Ectodermal cell (in vitro differentiated cells): ENCODE results near the gene CCNO.
A peak's percentile ranks its signal among the peaks of the same experiment; 100 is the strongest.

Experiments used
- H3K27ac ChIP-seq: 2 replicates; pipeline ENCODE4 v1.7.0; 2013; ENCODE audit warnings: mild to moderate bottlenecking, low read depth, low read length; ENCODE audit not compliant: insufficient read depth, poor library complexity, severe bottlenecking
- H3K27me3 ChIP-seq: 2 replicates; pipeline ENCODE4 v1.7.0; 2013; ENCODE audit warnings: mild to moderate bottlenecking, low read length; ENCODE audit not compliant: insufficient read depth, control insufficient read depth, poor library complexity, severe bottlenecking
- H3K36me3 ChIP-seq: one replicate; pipeline ENCODE4 v1.7.0; 2013; ENCODE audit warnings: low read length; ENCODE audit not compliant: control insufficient read depth, insufficient read depth
- H3K4me1 ChIP-seq: one replicate; pipeline ENCODE4 v1.7.0; 2013; ENCODE audit warnings: low read length; ENCODE audit not compliant: control insufficient read depth, insufficient read depth
- H3K4me3 ChIP-seq: 2 replicates; pipeline ENCODE4 v1.7.0; 2013; ENCODE audit warnings: low read depth, low read length, control low read depth; ENCODE audit not compliant: insufficient read depth
- H3K9me3 ChIP-seq: 2 replicates; pipeline ENCODE4 v1.7.0; 2013; ENCODE audit warnings: mild to moderate bottlenecking, low read length, moderate library complexity; ENCODE audit not compliant: control insufficient read depth
- WGBS, 2 experiments: methylation state at CpG; one replicate each; pipeline ENCODE4 v1.1.7; 2013; ENCODE audit warnings: missing lambda C conversion rate in 2 of 2; 5-methylcytosine and 5-hydroxymethylcytosine counted together

The CCNO gene

DNA sequence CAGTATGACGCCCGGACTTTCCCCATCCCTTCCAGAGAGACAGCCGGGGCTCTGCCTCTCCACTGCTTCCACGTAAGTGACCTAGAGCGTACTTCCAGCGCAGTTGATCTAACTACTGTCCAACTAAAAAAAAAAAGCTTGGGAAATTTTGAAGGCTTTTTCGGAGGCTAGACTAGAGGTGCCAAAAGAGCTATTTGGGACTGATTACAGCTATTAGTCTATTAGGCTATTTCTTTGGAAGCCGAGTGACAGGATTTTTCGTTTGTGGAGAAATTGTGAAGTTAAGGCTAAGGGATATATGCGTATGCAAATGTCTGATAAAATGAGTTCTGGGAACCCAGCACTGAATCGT, 1.5 kb downstream of the CCNO start:
- Histone ChIP-seq H3K4me1 (peaks cover 11% of the 10 kb centered on the region), H3K27me3 (peaks cover 99% of the 10 kb centered on the region), H3K4me3 (no peak overlapping the region), H3K9me3 (no peaks in the 10 kb centered on the region), H3K36me3 (no peaks in the 10 kb centered on the region), H3K27ac (no peak overlapping the region)
- 4 to 6% methylated on average over 11 of the region's 11 CpGs for WGBS, 2 experiments

DNA sequence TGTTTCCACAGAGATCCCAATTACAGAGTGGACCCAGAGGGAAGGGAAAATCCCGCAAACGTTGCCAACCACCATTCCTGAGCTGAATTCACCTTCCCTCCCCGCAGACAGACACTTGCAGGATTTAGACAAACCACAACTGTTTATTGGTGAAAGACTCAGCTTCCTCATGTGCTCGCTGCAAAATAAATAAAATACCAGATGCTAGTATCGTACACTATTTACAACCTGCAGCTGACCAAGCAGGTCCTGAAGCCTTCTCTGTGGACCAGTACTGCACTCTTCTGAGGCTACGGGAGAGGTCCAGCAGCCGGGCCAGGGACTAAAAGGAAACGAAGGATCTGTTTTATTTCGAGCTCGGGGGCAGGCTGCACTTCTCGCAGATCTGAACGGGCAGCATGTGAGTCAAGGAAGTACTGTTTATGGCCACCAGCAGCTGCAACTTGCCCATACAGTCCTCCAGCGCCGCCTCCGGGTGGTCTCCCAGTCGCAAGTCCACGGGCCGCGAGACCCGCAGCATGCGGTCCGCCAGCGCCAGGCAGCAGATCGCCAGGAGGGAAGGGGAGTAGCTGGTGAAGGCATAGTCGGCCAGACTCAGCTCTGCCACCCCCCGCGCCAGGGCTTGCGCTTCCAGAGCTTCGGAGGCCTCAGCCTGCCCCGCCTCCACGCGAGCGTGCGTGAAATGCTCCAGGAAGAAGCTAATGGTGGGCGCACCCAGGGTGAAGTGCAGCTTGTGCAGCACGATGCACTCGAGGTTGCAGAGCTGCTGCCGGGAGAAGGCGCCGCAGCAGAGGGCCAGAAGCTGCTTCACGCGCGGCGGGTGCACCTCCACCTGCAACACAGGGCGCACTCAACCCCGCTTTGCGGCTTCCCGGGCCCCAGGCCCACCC, 2.1 kb downstream of the CCNO start:
- no peaks in the 10 kb centered on the region for H3K36me3 ChIP-seq
- WGBS, 2 experiments, result 6 to 7% methylated on average over 48 of the region's 48 CpGs
- H3K4me3 ChIP-seq, result no peak overlapping the region
- no peaks in the 10 kb centered on the region for H3K9me3 ChIP-seq
- peaks cover 11% of the 10 kb centered on the region for H3K4me1 ChIP-seq
- peaks cover 99% of the 10 kb centered on the region for H3K27me3 ChIP-seq
- H3K27ac ChIP-seq, result no peak overlapping the region

DNA sequence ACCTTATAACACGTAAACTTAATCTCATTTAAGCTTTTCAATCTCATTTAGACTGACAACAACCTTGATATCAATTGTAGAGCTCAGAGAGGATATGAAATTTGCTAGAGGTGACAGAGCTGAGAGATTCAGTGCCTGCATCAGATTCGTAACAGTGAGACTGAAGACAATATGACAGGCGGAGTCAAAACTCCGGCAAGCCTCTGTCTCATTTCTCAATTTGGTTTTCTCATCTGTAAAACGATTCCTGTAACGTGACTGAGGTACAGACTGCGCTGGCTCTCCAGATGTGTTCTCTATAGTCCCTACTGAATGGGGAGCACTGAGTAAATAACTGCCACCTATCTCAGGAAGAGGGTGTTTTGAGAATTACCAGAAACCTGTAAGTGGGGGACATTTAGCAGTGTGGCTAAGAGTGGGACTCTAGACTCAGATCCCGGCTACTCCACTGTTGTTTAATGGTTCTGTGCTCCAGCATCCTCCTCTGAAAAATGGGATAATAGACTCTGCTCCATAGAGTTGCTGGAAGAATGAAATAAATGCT, 3.2 kb downstream of the CCNO start:
- no peaks in the 10 kb centered on the region for H3K9me3 ChIP-seq
- no peak overlapping the region for H3K27ac ChIP-seq
- no peak overlapping the region for H3K4me3 ChIP-seq
- peaks cover 100% of the 10 kb centered on the region for H3K27me3 ChIP-seq
- peaks cover 11% of the 10 kb centered on the region for H3K4me1 ChIP-seq
- H3K36me3 ChIP-seq, result no peaks in the 10 kb centered on the region
- 52 to 56% methylated on average over 8 of the region's 8 CpGs for WGBS, 2 experiments

DNA sequence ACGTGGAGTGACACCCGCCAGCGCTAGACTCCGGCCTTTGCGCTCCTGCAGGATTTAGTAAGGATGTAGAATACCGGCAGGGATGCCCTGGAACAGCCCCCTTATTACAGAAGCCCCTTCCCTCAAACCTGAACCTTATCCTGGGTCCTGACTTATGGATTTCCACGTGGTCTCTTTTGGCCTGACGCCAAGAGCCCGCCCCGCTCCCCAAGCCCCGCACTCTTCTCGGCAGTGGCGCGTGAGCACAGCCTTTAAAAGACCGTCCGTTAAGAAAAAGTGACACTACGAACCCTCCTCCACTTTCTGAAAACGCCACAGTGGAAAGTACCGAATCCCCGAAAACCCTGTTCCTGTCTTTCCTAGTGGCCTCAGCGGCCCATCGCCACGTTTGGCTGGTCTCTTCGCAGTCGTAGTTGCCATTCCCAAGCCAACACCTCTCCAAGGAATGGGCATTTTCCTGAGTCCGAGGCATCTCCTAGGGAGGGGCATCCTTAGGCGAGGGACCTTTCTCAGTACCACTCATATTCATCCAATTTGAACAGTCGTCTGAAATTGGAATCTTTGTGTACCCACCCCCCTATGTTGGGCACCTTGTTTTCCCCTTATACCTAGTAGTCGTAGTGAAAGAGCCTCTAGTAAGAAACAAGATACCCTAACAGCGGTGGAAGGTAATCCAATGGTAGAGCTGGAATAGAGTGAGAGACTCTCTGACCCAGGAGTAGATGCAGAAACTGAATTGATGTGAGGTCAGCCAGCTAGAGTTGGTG, 5.6 kb downstream of the CCNO start:
- H3K9me3 ChIP-seq, result no peaks in the 10 kb centered on the region
- no peaks in the 10 kb centered on the region for H3K36me3 ChIP-seq
- peak overlapping the region; percentile 33 for H3K4me3 ChIP-seq
- WGBS, 2 experiments, result 4% methylated on average over 30 of the region's 30 CpGs
- H3K27me3 ChIP-seq, result peaks cover 100% of the 10 kb centered on the region
- no peak overlapping the region for H3K27ac ChIP-seq
- peaks cover 12% of the 10 kb centered on the region for H3K4me1 ChIP-seq

DNA sequence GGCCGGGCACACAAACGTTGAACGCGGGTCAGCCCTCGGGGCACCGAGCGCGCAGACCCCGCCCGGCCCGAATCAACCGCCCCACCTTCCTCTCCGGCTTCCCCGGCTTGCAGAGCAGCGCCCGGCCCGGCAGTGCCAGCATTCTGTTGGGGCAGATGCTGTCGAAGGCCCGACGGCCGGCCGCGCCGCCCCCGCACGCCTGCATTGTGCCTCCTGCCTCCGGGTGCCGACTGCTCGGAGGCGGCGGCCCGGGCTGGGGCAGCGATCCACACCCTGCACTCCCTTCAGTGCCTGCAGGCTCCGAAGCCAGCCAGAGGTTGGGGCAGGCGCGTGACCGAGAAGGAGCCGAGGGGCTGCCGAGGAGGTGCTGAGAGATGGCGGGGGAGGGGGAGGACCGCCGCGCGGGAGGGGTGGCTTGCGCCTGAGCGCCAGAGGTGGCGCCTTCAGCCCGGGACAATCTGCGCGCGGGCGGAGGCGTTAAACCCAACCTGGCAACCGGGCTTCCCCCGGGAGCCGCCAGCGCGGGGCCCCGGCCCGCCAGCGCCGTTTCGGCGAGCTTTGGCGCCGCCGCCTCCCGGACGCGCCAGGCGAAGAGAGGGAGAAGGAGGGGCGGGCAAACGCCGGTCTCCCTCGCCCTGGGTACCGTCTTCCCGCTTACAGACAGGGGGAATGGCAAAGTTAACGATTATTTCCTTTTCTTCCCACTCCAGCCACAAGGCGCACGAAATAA, 6.3 kb downstream of the CCNO start, which contains the start of gene MCIDAS:
TSS of gene MCIDAS (minus strand) at position 382 of the 730 bp plus-strand sequence. CDS start at position 205, 177 bp downstream.
- Histone ChIP-seq H3K36me3 (no peaks in the 10 kb centered on the region), H3K4me3 (peak within 1 kb of the TSS; percentile 33), H3K27ac (no peak within 1 kb of the TSS), H3K4me1 (peaks cover 9% of the 10 kb centered on the region), H3K9me3 (no peaks in the 10 kb centered on the region), H3K27me3 (peaks cover 100% of the 10 kb centered on the region)
- WGBS, 2 experiments, result 1% methylated on average over 80 of the region's 80 CpGs

DNA sequence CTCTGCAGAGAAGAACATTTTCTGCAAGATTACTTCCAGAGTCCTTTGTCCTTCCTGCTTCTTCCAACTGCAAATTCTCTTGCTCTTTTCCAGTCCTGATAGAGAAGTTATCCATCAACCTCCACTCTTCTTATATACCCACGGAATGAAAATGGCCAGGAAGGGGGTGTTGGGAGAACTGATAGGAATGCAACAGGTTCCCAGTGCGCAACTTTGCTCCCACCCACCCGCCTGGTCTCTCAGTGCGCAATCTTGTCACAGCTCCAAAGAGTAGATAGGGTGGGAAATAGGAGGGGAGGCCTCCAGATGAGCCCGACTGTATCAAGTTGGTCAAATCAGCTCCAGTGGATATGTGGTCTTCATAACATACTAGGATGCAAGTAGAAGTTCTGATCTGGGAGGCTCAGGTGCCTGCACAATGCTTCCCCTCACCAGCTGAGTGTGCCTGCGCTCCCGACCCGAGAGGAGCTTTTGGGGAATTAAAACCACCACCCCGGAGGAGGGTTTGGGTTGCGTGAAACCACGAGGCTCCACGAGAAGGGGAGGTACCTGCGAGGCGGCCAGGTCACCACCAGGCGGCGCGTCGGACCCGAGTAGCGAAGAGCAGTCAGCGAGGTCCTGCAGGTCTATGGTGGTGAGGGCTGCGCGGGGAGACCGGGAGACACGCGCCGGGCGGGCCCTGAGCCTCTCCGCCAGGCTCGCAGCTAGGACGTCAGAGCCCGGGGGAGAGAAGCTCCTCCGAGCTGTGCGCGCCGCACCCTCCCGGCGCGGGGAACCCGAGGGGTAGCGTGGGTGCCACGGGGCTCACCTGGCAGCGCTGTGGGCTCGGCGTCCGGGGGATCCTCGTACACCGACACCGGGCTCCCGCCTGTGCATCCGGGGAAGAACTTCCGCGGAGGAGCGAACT, 7.1 kb downstream of the CCNO start:
- WGBS, 2 experiments, result 4 to 5% methylated on average over 53 to 54 of the region's 54 CpGs
- no peaks in the 10 kb centered on the region for H3K9me3 ChIP-seq
- H3K36me3 ChIP-seq, result no peaks in the 10 kb centered on the region
- H3K27me3 ChIP-seq, result peaks cover 100% of the 10 kb centered on the region
- peaks cover 6% of the 10 kb centered on the region for H3K4me1 ChIP-seq
- H3K4me3 ChIP-seq, result peak overlapping the region; percentile 33
- no peak overlapping the region for H3K27ac ChIP-seq

DNA sequence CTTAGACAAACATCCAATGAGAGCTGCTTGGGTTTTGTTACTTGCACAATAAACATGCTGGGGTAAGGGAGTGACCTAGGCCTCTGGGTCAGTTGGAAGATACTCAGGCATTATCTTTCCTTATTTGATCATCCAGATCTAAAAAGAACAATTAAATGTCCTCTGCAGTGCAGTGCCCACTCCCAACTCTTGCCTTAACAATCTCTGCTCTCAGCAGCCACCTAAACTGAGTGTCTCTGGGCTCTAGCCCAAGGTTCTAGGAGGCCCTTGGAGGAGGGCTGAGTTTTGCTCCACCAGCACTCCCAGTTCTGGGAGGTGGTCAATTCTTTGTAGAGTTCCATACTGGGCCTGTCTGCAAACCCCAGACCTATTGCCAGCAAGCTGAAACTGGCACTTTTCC, 8.1 kb downstream of the CCNO start:
- no peak overlapping the region for H3K4me3 ChIP-seq
- no peaks in the 10 kb centered on the region for H3K9me3 ChIP-seq
- peaks cover 100% of the 10 kb centered on the region for H3K27me3 ChIP-seq
- no peaks in the 10 kb centered on the region for H3K36me3 ChIP-seq
- H3K4me1 ChIP-seq, result peaks cover 6% of the 10 kb centered on the region
- no peak overlapping the region for H3K27ac ChIP-seq

DNA sequence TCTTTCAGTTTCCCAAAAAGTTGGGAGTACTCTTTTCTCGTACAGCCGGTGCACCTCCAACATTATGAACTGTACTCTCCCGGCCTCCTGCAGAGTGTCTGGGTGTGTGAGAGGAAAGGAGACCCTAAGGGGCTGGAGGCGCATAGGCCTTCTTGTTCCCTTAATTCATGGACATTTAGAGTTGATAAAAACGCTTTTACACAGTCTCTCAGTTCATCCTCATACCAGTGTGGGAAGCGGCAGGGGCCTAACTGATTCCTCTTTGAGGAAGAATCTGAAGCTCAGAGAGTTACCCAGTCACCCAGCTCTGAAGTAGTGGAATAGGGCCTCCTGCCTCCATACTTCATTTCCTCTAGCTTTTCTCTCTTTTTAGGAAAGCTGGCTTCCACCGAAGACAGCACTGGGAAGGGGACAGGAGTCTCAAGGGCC, 9.6 kb downstream of the CCNO start:
- H3K27me3 ChIP-seq, result peaks cover 100% of the 10 kb centered on the region
- H3K4me3 ChIP-seq, result no peak overlapping the region
- H3K9me3 ChIP-seq, result no peaks in the 10 kb centered on the region
- no peaks in the 10 kb centered on the region for H3K36me3 ChIP-seq
- 14 to 29% methylated on average over 7 of the region's 7 CpGs for WGBS, 2 experiments
- peaks cover 6% of the 10 kb centered on the region for H3K4me1 ChIP-seq
- H3K27ac ChIP-seq, result no peak overlapping the region
